PC-9 (cell line): ENCODE results near the gene EFHC1. TPM values are rescaled to one million over a fixed set of nuclear protein-coding genes. Genes with fewer than 3 reads are reported as not detected.

Experiments
- BruUV-seq: library from RNA; stranded (reverse); fragments of 400-500 nt; replicated peaks from 2 replicates; lab custom pipeline; 2021; lab: Mats Ljungman, UMichigan
- CTCF ChIA-PET: fragments of 300-600 bp; sonication (Branson Sonifier 250); formaldehyde crosslinking; loops from one replicate; lab custom pipeline; 2022; ENCODE audit warnings: antibody characterized with exemption; lab: Charles Lee
- POLR2A ChIA-PET: fragments of 300-600 bp; sonication (Branson Sonifier 250); formaldehyde crosslinking; loops from one replicate; lab custom pipeline; 2022; ENCODE audit warnings: antibody characterized with exemption; ENCODE audit not compliant: unreplicated experiment; lab: Charles Lee
- DNase-seq, 2 experiments: peaks; one replicate each; pipeline versions ENCODE4 v3.0.0 to v3.0.0-alpha.2; 2015 to 2022; ENCODE audit warnings: mixed read lengths in 1 of 2
- H2AFZ ChIP-seq: fragments of 200-600 bp; sonication (generic); 2 replicates; pipeline ENCODE4 v1.8.1; 2017; ENCODE audit warnings: antibody characterized with exemption
- H3F3A ChIP-seq: fragments of 200-600 bp; sonication (generic); 2 replicates; pipeline ENCODE4 v1.8.1; 2017; ENCODE audit warnings: antibody characterized with exemption, mild to moderate bottlenecking, low read depth; ENCODE audit not compliant: insufficient read depth
- H3K27ac ChIP-seq: fragments of 200-600 bp; sonication (generic); 2 replicates; pipeline ENCODE4 v1.6.1; 2016; ENCODE audit warnings: mixed run types
- H3K27me3 ChIP-seq: fragments of 200-600 bp; sonication (generic); 2 replicates; pipeline ENCODE4 v1.6.1; 2016; ENCODE audit warnings: low read depth, mixed run types; ENCODE audit not compliant: insufficient read depth
- H3K36me3 ChIP-seq: fragments of 200-600 bp; sonication (generic); 2 replicates; pipeline ENCODE4 v1.6.1; 2016; ENCODE audit warnings: low read depth, mixed run types
- H3K4me1 ChIP-seq: fragments of 200-600 bp; sonication (generic); replicated peaks from 2 replicates; pipeline ENCODE4 v1.6.1; 2016; ENCODE audit warnings: mixed run types; ENCODE audit not compliant: insufficient read depth
- H3K4me2 ChIP-seq: fragments of 200-600 bp; sonication (generic); 2 replicates; pipeline ENCODE4 v1.6.1; 2017; ENCODE audit warnings: mixed run types
- H3K4me3 ChIP-seq: fragments of 200-600 bp; sonication (generic); 2 replicates; pipeline ENCODE4 v1.6.1; 2016; ENCODE audit warnings: mixed run types
- H3K79me2 ChIP-seq: fragments of 200-600 bp; sonication (generic); 2 replicates; pipeline ENCODE4 v1.6.1; 2017; ENCODE audit warnings: low read depth, mixed run types
- H3K9me2 ChIP-seq: fragments of 200-600 bp; sonication (generic); 2 replicates; pipeline ENCODE4 v1.8.1; 2017; ENCODE audit warnings: mild to moderate bottlenecking; ENCODE audit not compliant: insufficient read depth
- H3K9me3 ChIP-seq: fragments of 200-600 bp; sonication (generic); 2 replicates; pipeline ENCODE4 v1.8.1; 2016; ENCODE audit warnings: low read depth; ENCODE audit not compliant: insufficient read depth
- H4K20me1 ChIP-seq: fragments of 200-600 bp; sonication (generic); 2 replicates; pipeline ENCODE4 v1.8.1; 2017; ENCODE audit not compliant: insufficient read depth
- CTCF ChIP-seq: fragments of 200-600 bp; sonication (generic); conservative IDR thresholded peaks from 2 replicates; pipeline ENCODE4 v1.6.1; 2017; ENCODE audit warnings: mixed run types, antibody characterized with exemption, mild to moderate bottlenecking, moderate library complexity
- EZH2 ChIP-seq: fragments of 200-600 bp; sonication (generic); IDR thresholded peaks from 2 replicates; pipeline ENCODE4 v1.8.0; 2017; ENCODE audit warnings: antibody characterized with exemption, low read depth
- intact Hi-C: fragments of 100-400 bp; cut with micrococcal nuclease; formaldehyde crosslinking; loops from one replicate; pipeline ENCODE4 v1.10.0; 2022; ENCODE audit not compliant: unreplicated experiment
- total RNA-seq: library from RNA; stranded (reverse); gene quantifications from 2 replicates; pipeline ENCODE4 v1.2.3, GENCODE V29; 2021

EFHC1 gene
- total RNA-seq, 1 experiment from 2014 or later = 45.0 TPM

GRCh38 chr6:52502306-52503029 lies 82.3 kb downstream of the EFHC1 start:
- Histone ChIP-seq H3F3A (peaks cover 26% of the 10 kb centered on the region), H3K9me2 (no peaks in the 10 kb centered on the region), H3K4me1 (peaks cover 29% of the 10 kb centered on the region), H3K27ac (no peak overlapping the region), H3K9me3 (no peaks in the 10 kb centered on the region), H2AFZ (no peak overlapping the region), H4K20me1 (peaks cover 7% of the 10 kb centered on the region; the same call in 1 of the 2 replicates), H3K36me3 (no peaks in the 10 kb centered on the region), H3K4me3 (no peak overlapping the region), H3K4me2 (peak overlapping the region; percentile 61), H3K79me2 (no peaks in the 10 kb centered on the region), H3K27me3 (no peaks in the 10 kb centered on the region)
- intact Hi-C loops = no loop called here
- CTCF ChIA-PET = no interaction called here
- no peak for TF ChIP-seq EZH2
- TF ChIP-seq CTCF = no peak
- POLR2A ChIA-PET = no interaction called here
- no peak for DNase-seq
- no TSS peak for BruUV-seq

- Histone ChIP-seq H3F3A (peaks cover 26% of the 10 kb centered on the region), H3K27me3 (no peaks in the 10 kb centered on the region), H4K20me1 (peaks cover 7% of the 10 kb centered on the region; the same call in 1 of the 2 replicates), H3K36me3 (no peaks in the 10 kb centered on the region), H3K27ac (peak overlapping the region; percentile 36), H2AFZ (no peak overlapping the region), H3K79me2 (no peaks in the 10 kb centered on the region), H3K9me3 (no peaks in the 10 kb centered on the region), H3K9me2 (no peaks in the 10 kb centered on the region), H3K4me2 (peak overlapping the region; percentile 61), H3K4me3 (0 out of 2 replicates have a peak overlapping the region, but pooled peaks have one; percentile 12), H3K4me1 (peaks cover 36% of the 10 kb centered on the region)
- ChIA-PET POLR2A (interaction anchor here (1.3 kb wide), 1 partner anchor 83 kb away, joined by 6 read pairs; the partner anchor contains the start of gene EFHC1), CTCF (no interaction called here)
- DNase-seq = no peak
- TSS peak; percentile 1 for BruUV-seq
- TF ChIP-seq CTCF (no peak), EZH2 (no peak)
- intact Hi-C loops = no loop called here
Measured at GRCh38 chr6:52503323-52503747, 83.2 kb downstream of the EFHC1 start.

- Histone ChIP-seq H3K27ac (peak overlapping the region; percentile 36), H3K4me3 (peak overlapping the region; percentile 12; the same call in 1 of the 2 replicates), H3K4me1 (peaks cover 37% of the 10 kb centered on the region), H2AFZ (no peak overlapping the region), H3K79me2 (no peaks in the 10 kb centered on the region), H4K20me1 (peaks cover 7% of the 10 kb centered on the region; the same call in 1 of the 2 replicates), H3K9me3 (no peaks in the 10 kb centered on the region), H3K4me2 (peak overlapping the region; percentile 61), H3K27me3 (no peaks in the 10 kb centered on the region), H3K36me3 (no peaks in the 10 kb centered on the region), H3K9me2 (no peaks in the 10 kb centered on the region), H3F3A (peaks cover 26% of the 10 kb centered on the region)
- TF ChIP-seq CTCF (no peak), EZH2 (no peak)
- intact Hi-C loops = loop anchor here (1.0 kb wide), 9 partner anchors 8 to 160 kb away; partner anchors contain the start of genes EFHC1 and TRAM2
- no TSS peak for BruUV-seq
- CTCF ChIA-PET = interaction anchor here (1.2 kb wide), 1 partner anchor 63 kb away, joined by 4 read pairs; no protein-coding TSS in a partner anchor
- POLR2A ChIA-PET = interaction anchor here (0.5 to 1.3 kb wide), 5 partner anchors 63 to 540 kb away, joined by 3 to 6 read pairs (median 4); partner anchors contain the start of gene EFHC1
- peak; percentile 98 to 99 for DNase-seq
Measured at GRCh38 chr6:52503851-52504781, 84.0 kb downstream of the EFHC1 start.
